ENCODE data around the gene IGF2BP2.
A peak's percentile ranks its signal among the peaks of the same experiment; 100 is the strongest.

Gene IGF2BP2

DNA sequence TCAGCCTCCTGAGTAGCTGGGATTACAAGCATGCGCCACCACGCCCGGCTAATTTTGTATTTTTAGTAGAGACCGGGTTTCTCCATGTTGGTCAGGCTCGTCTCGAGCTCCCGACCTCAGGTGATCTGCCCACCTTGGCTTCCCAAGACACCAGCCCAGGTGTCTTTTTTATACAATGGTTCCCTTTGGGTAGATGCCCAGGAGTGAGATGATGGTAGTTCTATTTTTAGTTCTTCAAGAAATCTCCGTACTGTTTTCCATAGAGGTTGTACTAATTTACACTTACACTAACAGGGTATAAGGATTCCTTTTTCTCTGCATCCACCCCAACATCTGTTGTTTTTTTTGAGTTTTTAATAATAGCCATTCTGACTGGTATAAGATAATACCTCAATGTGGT, 94.3 kb downstream of the IGF2BP2 start:
- DNase-seq: no peak

DNA sequence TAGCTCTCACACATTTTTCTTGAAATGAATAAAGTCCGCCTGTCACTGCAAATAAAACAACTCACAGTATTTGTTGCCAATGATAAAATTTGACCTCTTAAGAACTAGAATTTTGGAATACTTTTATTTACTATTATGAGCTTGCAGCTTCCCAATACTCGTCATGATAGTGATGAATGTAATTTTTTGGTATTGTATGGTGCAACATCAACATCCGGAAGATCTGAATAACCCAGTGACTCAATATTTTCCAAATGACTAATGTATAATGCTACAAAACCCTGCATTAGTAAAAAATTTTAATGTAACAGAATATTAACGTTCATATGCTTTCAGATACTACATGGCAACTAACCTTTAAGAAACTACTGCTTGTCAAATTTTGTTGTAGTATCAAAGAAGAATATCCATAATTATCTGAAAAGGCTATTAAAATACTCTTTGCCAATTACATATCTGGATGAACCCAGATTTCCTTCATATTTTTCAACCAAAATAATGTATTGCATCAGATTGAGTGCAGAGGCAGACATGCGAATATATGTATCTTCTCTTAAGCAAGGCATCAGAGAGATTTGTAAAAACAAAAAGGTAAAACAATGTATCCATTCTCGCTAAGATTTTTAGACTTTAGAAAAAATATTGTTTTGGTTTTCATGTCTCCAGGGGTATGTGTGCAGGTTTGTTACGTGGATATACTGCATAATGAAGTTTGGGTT, 95.3 kb downstream of the IGF2BP2 start:
- peak; percentile 85 for DNase-seq

DNA sequence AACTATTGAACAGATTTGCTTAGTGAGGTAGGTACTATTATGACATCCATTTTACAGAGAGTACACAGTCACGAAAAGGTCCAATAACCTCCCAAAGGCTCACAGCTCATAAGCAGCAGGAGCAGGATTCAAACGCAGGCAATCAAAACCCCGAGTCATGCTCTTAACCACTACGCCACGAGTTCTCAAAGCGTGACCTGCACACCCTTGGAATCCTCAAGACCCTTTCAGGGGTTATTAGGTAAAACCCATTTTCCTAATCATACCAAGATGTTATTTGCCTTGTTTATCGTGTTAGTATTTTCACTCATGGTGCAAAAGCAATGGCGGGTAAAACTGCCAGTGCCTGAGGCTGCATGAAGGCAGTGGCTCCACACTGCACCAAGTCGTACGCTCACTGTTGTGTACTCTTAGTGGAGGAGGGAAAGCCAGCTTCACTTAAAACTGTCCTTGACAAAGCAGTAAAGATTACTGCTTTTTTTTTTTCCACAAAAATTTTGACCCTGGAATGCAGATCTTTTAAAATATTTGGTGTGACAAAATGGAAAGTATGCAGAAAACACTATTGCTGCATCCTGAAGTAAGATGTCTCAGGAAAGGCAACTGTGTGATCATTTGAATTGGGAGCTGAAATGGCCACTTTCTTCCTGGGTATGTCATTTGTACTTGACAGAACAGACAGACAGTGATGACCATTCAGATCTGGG, 96.1 kb downstream of the IGF2BP2 start:
- peak; percentile 70 for DNase-seq

DNA sequence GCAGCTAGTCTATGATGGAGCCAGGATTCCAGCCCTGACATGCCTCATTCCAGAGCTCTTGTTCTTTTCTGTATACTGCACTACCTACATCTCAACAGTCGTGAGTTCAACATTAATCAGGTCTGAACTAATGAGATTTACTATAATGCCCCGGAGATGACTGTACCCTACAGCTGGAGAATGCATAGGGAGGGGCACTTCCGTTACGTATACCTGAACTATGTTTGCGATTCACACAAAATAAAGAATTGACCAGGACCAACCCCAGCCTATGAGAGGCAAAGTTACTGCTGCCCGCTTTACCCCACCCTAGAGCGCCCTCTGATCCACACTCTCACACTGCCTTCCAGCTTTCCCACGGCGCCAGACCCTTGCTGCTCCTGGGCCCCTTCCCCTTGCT, 97.0 kb downstream of the IGF2BP2 start:
- DNase-seq: no peak

DNA sequence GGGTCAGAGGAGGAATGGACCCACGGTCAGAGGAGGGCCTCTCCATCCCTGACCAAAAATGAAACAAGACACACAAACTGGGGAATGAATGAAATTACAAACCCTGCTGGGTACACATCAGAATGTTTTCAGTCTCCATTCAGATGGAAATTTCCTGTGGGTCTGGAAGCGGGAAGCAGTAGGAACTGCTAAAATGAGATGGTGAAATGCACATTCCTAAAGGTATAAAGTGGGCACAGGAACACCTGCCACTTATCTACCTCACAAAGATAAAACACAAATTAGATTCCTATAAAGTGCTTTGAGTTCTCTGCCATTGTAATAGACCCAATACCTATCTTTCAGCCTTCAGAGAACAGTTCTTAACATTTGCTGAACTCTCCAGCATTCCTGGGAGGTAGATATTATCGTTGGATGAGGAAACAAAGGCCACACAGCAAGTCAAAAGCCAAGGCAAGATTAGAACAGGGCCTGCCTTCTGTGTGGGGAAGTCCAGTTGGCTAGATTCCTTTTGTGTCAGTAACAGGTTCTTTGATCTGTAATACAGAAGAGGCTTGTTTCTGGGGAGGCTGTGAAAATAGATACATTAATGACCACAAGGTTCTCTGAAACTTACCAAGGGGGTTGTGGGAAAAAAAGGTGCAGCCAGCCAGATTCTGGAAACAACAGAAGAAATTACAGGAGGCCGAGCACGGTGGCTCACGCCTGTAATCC, 98.4 kb downstream of the IGF2BP2 start:
- no peak for DNase-seq

DNA sequence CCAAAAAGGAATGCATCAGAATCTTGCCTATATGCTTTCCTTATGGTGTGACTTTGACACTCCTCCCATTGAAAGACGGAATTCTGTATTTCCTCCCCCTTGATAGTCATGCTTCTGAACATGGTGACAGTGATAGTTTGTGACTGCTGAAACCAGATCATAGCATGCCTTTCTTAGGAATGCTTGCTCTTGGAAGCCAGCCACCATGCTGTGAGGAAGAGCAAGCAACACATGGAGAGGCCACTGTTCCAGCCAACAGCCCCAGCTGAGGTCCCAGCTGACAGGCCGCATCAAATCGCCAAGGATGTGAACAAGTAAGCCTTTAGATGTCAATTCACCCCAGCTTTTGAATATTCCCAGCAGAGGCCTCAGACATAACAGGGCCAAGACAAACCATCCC, 100.1 kb downstream of the IGF2BP2 start:
- peak; percentile 78 for DNase-seq

DNA sequence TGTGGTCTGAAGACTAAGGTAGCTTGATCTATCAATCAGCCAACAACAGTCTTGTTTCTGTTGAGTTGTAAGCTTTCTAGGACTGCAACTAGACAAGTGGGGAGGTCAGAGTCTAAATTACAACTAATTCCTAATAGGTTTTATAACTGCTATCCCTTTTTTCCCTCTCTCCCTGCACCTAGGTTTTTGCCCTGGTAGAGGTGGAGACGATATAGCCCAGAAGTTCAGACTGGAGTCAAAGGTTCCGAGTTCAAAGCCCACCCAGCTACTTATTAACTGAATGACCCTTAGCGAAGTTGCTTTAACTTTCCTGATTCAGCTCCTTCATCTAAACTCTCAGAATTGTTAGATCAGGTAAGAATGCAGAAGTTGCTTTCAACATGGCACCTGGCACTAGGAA, 100.6 kb downstream of the IGF2BP2 start:
- no peak for DNase-seq

DNA sequence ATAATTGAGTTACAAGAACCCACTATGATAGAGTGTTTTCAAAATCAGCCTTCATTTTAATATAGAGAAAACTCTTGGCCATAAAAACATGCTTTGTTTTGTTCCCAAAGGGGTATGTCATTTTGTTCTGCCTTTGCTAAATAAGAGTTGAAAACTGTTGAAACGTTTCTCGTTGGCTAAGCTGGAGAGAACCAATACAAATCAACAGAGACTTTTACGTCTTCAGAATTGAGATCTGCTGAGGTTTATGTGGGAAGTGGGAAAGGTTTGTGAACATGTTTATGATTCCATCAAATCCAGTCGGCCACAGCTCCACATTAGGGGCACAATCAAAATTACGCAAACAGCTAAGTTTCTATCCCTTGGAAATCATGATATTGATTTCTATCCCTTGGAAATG, 102.0 kb downstream of the IGF2BP2 start:
- DNase-seq: no peak

DNA sequence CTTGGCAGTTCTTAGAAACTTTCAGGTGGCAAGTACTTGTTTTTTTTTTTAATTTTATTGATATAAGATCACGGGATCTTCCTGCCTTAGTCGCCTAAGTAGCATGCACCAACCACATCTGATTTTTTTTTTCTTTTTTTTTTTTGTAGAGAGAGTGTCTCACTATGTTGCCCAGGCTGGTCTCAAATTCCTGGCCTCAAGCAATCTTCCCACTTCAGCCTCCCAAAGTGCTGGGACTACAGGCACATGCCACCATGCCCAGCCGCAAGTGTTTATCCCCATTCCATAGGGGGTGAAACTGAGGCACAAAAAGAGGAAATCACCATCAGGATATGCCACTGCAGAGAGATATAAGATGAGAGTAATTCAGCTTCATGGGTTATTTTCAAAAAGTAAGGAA, 102.9 kb downstream of the IGF2BP2 start:
- no peak for DNase-seq

DNA sequence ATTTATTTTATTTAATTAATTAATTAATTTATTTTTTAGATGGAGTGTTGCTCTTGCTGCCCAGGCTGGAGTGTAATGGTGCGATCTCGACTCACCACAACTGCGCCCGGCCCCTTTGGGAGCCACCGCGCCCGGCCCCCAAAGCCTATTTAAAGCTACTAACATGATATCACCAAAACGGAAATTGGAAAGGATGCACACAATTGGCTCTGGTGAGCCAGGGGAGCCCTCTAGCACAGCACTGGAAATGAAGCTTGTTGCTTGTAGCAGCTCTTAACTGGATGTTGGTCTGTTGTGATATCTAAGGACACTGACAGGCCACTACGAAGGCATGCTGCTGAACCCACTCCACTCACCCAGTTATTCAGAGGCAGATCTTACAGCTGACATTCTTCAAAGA, 104.5 kb downstream of the IGF2BP2 start:
- DNase-seq: no peak

DNA sequence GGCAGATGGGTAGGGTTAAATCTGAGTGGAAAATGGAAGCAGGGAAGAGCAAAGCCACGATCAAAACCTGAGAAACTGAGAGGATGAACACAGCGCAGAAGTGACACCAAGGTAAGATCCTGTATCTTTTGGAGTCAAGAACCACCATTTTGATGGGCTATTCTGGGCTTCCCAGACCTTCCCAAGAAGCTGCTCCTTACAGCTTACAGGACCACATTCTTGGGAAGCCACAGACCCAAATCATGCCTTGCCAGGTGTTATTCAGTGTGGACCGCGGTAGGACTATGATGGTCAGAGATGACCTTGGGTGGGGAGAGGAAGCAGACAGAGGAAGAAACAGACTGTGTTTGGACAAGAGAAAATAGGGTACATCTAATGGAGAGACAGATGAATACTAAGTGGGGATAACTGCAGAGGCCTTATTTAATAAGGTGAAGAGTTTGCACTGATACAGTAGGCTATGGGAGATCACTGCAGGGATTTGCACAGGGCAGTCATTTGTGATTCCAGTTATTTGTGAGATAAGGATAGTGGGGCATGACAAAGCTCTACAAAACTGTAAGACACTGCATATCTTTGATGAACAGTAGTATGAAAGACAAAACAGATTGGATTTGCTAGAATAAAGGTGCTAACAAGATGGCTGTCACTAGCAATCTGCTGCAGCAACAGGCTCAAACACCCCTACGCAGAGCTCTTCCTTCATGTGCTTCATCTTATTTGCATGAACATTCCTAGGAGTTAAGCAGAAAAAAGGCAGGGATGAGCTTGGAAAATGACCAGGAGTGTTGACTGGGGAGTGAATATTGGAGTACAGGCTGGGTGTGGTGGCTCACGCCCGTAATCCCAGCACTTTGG, 105.9 kb downstream of the IGF2BP2 start:
- no peak for DNase-seq

DNA sequence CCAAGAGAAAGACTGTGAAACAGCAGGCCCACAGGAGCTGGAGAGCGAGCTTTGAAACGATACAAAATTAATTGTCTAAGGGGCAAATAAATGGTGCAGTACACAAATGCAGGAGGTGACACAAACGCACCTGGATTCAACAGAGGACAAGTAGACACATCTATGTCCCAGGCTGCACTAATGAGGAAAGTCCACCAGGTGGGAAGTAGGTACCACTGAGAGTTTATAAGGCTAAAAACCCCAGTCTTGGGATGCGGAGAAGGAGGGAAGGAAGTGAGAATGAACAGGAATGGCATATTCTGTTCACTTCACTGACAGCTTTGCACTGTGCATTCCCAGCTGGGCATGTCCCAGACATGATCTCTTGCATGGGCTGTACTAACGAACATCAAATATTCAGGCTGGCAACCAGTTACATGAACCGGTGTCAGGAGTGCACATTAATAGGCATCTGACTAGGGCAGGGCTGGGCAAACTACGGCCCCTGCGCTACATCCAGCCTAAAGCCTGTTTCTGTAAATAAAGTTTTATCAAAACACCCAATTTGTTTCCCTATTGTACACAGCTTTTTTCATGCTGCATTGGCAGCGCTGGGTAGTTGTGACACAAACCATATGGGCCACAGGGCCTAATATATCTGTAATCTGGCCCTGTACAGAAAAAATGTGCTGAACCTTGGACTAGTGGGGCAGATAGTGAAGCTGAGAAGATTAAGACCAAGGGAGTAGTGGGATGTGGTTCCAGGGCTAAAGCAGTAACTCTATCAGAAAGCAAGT, 107.0 kb downstream of the IGF2BP2 start:
- peak; percentile 24 for DNase-seq

DNA sequence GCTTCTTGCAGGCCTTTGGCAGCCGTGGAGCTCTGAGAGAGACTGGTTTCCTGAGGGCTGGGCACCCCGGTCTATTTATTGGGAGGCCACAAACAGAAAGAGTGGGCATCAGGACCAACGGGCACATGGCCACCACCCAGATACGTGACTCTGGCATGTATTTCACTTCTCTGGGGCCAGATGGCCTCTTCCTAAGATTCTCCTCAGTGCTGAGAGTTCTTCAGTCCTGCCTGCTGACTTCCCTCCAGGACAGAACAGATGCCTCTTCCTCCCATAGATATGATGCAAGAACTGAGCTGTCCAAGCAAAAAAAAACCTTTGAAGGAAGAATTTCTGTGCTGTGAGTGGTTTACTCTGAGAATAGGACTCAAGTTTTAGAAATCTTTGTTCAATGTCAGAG, 107.7 kb downstream of the IGF2BP2 start:
- DNase-seq: peak; percentile 92

DNA sequence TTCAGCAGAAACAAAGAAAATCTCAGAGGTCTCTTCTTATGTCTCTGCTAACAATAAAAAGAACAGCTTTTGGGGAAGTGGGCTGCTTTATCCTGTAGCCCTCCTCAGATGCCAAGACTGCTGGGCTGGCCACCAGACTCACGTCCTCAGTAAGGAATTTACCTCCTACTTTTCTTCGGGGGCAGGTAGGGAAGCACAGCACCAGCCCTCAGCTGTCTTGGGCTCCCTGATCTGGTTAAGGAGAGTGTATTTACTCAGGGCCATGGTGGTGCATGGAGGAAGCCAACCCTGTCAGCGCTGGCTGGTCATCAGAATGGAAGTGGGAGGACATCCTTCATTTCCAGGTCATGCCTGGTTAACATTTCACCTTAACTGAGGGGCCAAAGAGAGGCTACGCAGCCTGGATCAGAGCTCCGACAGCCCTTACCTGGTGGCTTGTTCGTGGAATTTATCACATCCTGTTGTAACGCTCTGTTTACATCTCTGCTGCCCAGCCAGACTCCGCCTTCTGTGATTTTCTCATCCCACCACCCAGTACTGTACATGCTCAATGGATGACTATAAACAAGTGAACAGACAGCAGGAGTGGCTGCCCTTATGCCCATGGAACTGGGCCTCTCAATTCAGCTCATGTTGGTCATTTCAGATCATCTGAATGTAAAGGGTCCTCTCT, 108.3 kb downstream of the IGF2BP2 start:
- DNase-seq: peak; percentile 21

DNA sequence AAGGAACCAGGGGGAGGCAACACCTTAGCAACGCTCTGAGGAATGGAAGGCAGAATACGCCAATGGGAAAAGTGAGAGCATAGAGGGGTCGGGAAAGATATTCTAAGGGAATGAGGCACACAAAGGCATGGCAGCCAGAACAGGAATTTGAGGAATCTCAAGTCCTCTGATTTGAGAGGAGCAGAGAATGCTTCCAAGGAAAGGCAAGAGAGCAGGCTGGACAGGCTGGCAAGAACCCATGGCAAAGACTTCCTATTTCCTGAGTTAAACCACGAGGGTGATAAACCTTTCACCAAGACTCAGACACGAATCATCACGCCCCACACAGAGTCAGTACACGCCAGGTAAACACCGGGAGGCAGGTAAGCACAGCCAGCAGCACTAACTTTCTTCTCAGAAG, 109.8 kb downstream of the IGF2BP2 start:
- peak; percentile 85 for DNase-seq

DNA sequence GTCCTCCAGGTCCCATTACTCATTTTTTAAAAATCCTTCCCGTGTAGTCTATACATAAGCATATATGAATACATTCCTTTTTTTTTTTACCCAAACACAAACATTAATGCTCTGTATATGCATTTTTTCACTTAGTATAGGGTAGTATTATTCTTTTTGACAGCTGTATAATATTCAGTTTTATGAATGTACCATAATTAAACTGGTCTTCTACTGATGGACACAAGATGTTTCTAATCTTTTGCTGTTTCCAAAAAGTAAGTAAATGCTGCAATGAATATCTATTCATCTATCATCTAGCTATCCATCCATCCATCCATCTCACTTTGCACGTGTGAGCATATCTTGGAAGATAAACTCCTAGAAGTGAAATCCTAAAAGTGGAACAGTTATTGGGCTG, 110.8 kb downstream of the IGF2BP2 start:
- no peak for DNase-seq

DNA sequence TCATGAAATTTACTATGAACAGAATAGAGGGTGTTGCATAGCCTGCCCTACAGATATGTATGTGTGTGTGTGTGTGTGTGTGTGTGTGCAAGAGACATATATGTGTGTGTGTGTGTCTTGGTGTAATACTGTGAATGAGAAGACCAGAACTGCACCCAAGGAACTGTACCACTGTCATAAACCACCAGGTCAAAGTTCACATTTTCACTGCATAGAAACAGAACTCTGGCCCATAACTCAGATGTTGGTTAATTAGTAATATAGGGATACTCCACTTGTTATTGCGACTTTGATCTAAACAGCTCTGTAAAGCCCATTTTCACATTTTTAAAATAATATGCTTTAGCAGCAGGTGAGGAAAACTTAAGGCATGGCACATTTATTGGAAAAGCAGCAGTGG, 111.8 kb downstream of the IGF2BP2 start:
- no peak for DNase-seq

DNA sequence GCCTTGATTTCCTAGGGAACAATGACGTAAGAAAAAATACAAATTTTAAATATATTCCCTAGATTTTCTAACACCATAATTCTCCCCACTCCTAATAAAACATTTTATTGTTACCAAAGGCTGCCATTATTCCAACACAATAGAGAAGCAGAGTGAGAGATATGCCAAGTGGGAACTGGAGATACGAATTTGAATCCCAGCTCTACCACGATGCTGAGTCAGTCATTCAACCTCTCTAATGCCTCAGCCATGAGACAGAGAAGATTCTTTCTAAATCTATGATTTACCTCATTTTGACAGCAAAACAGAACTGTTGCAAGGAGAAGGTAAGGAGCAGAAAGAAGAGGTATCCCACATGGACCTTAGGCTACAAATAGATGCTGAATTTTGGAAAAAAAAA, 112.5 kb downstream of the IGF2BP2 start:
- peak; percentile 65 for DNase-seq

DNA sequence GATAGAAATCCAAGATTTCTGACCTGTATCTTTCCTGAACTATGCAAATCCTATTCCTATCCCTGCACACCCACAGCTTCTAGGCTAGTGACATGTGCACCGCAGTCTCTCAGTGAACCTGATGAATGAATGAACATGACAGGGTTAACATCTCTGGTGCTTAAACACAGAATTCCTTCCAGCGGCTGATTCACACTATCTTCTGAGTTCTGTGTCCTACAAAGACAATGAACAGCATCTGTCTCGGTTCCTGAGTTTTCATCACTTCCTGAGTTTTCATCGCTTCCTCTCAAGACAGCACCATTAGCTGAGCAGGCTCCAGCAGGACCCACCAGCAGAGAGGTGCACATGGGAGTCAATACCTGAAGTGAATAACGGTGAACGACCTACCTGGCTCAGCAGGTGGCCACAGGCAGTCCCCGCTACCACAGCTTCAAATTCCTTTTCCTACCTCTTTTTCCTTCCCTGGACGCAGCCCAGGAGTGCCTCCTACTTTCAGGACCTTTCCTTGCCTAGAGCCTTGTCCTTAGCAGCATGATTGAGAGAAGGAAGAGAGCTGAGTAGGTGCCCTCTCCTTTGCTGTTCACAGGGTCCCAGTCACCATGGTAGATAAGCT, 113.5 kb downstream of the IGF2BP2 start:
- peak; percentile 66 for DNase-seq

DNA sequence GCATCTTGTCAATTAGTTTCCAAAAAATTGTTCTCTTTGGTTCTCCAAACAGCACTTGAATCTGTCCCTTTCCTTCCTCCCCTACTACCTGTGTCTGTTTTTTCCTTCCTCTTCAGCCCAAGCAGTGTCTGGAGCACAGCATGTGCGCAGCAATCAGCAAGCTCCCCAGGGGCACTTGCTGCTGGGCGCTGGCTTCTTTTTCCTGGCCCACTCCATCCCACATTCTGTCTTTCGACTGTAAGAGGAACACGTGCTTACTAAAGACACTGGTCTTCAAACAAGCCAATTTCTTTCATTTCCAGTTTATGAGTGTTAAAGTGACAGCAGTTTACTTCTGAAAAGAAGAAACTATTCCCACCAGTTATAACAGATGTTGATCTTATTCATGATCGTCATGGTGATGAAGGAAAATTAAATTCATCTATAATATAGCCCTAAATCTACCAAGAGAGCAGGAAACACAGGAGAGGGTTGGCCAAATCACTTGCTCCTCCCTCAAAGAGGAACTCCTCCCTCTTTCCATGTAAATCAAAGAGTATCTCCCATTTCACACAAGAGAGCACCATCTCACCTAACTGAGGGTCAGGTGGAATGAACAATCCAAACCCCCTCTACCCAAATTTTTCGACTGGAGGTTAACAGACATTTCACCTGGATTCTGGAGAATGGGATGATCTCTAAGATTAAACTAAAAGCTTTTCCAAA, 115.4 kb downstream of the IGF2BP2 start:
- no peak for DNase-seq

DNA sequence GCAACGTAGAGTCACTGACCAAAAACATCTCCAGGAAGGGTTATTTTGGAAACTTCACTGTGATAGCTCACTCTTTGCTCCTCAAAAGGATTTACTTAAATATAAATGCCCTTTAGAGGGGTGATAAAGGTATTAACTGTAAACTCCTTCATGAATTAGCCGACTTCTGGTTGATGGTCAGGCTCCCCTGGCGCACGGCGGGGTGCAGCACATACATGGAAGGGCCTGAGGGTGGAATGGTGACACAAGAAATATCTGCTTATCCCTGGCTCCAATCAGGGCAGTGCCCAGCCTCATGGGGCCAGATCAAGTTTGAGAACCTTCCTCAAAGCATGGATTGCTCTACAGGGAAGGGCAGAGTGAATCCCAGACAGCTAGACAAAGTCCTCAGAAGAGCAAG, 116.5 kb downstream of the IGF2BP2 start:
- no peak for DNase-seq

All from fibroblast of upper back skin (primary cell).